GM12865 (cell line): ENCODE results near the gene CLTCL1.

Experiments used
- DNase-seq: peaks from one replicate; pipeline ENCODE4 v3.0.0; 2010; ENCODE audit warnings: low read depth
- H3K4me3 ChIP-seq: 2 replicates; pipeline ENCODE4 v1.5.1; 2011; ENCODE audit warnings: mild to moderate bottlenecking, low read depth, low read length, control low read depth
- CTCF ChIP-seq: IDR thresholded peaks from 2 replicates; pipeline ENCODE4 v1.5.1; 2011; ENCODE audit warnings: low read length, control low read depth, low read depth, inconsistent platforms; ENCODE audit not compliant: insufficient read depth; ENCODE audit errors: missing control alignments

Gene CLTCL1

GRCh38 chr22:19234126-19234896 lies 57.2 kb downstream of the CLTCL1 start:
- TF ChIP-seq CTCF: no peak
- H3K4me3 ChIP-seq: no peak overlapping the region
- DNase-seq: no peak

GRCh38 chr22:19233189-19233661 lies 58.3 kb downstream of the CLTCL1 start:
- H3K4me3 ChIP-seq: no peak overlapping the region
- DNase-seq: no peak
- TF ChIP-seq CTCF: no peak

GRCh38 chr22:19232623-19233022 lies 58.9 kb downstream of the CLTCL1 start:
- H3K4me3 ChIP-seq: no peak overlapping the region
- no peak for DNase-seq
- TF ChIP-seq CTCF: no peak

- no peak overlapping the region for H3K4me3 ChIP-seq
- TF ChIP-seq CTCF: no peak
- DNase-seq: no peak
Measured at GRCh38 chr22:19231986-19232385, 59.5 kb downstream of the CLTCL1 start.

GRCh38 chr22:19229600-19229999 lies 61.9 kb downstream of the CLTCL1 start:
- TF ChIP-seq CTCF: no peak
- no peak for DNase-seq
- H3K4me3 ChIP-seq: no peak overlapping the region

- TF ChIP-seq CTCF: no peak
- no peak overlapping the region for H3K4me3 ChIP-seq
- DNase-seq: no peak
Measured at GRCh38 chr22:19228179-19228578, 63.3 kb downstream of the CLTCL1 start.

GRCh38 chr22:19226428-19226827 lies 65.1 kb downstream of the CLTCL1 start:
- H3K4me3 ChIP-seq: no peak overlapping the region
- no peak for DNase-seq
- no peak for TF ChIP-seq CTCF
